GM12878 (cell line): ENCODE data around the gene NRXN3. TPM values are rescaled to one million over a fixed set of nuclear protein-coding genes. Genes with fewer than 3 reads are reported as not detected.

Experiments
- ATAC-seq: fragments of 200-7000 bp; cut with Tn5 transposase; 3 replicates; pipeline ENCODE4 v1.9.1; 2020; ENCODE audit warnings: mild to moderate bottlenecking, moderate library complexity
- BruUV-seq: library from RNA; stranded (reverse); fragments of 400-500 nt; replicated peaks from 2 replicates; lab custom pipeline; 2021; lab: Mats Ljungman, UMichigan
- CTCF ChIA-PET: fragments of 300-600 bp; sonication (Branson Sonifier 250); formaldehyde crosslinking; extraction: SDS; loops from one replicate; lab custom pipeline; 2021; ENCODE audit warnings: inconsistent platforms; lab: Yijun Ruan, JAX
- POLR2A ChIA-PET: fragments of 350-600 bp; formaldehyde crosslinking; extraction: SDS; loops from one replicate; lab custom pipeline; 2021; ENCODE audit warnings: inconsistent platforms; lab: Charles Lee
- RAD21 ChIA-PET: fragments of 300-600 bp; sonication (Branson Sonifier 250); formaldehyde crosslinking; loops from one replicate; lab custom pipeline; 2023; ENCODE audit warnings: antibody characterized with exemption; ENCODE audit not compliant: unreplicated experiment; lab: Charles Lee
- SMC1A ChIA-PET: fragments of 300-600 bp; sonication (Branson Sonifier 250); formaldehyde crosslinking; loops from one replicate; lab custom pipeline; 2023; ENCODE audit not compliant: unreplicated experiment, uncharacterized antibody; lab: Charles Lee
- DNase-seq: peaks from one replicate; pipeline ENCODE4 v3.0.0-alpha.2; 2011; ENCODE audit warnings: low read depth, low spot score
- FAIRE-seq: peaks from 3 replicates; lab custom pipeline; 2011; peaks lifted over from hg19 to GRCh38; lab: Jason Lieb, UNC
- H2AFZ ChIP-seq: 2 replicates; pipeline ENCODE4 v1.6.0; 2011; ENCODE audit warnings: low read depth, low read length, control low read depth; ENCODE audit not compliant: control insufficient read depth
- H3K27ac ChIP-seq: 2 replicates; pipeline ENCODE4 v1.5.1; 2011; ENCODE audit warnings: control low read depth; ENCODE audit not compliant: control insufficient read depth, insufficient read depth
- H3K27me3 ChIP-seq, 2 experiments: replicated peaks in 1 of 2; 2 replicates each; pipeline versions ENCODE4 v1.6.0 to v1.6.1; 2011; ENCODE audit warnings: low read length in 1 of 2; ENCODE audit not compliant: control insufficient read depth in 2 of 2, insufficient read depth in 2 of 2
- H3K36me3 ChIP-seq, 2 experiments: 2 replicates each; pipeline ENCODE4 v1.5.1; 2011; ENCODE audit warnings: low read length in 1 of 2; ENCODE audit not compliant: control insufficient read depth in 2 of 2, insufficient read depth in 2 of 2
- H3K4me1 ChIP-seq: 2 replicates; pipeline ENCODE4 v1.6.1; 2011; ENCODE audit warnings: mild to moderate bottlenecking, low read length, moderate library complexity, mixed read lengths; ENCODE audit not compliant: control insufficient read depth, insufficient read depth
- H3K4me2 ChIP-seq: 2 replicates; pipeline ENCODE4 v1.6.0; 2011; ENCODE audit warnings: control low read depth; ENCODE audit not compliant: control insufficient read depth, insufficient read depth
- H3K4me3 ChIP-seq: fragments of 200-600 bp; sonication (generic); 2 replicates; pipeline ENCODE4 v1.5.1; 2016
- H3K79me2 ChIP-seq: 2 replicates; pipeline ENCODE4 v1.6.0; 2011; ENCODE audit warnings: low read length; ENCODE audit not compliant: control insufficient read depth, insufficient read depth
- H3K9ac ChIP-seq: 2 replicates; pipeline ENCODE4 v1.8.0; 2011; ENCODE audit warnings: low read length, control low read depth, mixed read lengths; ENCODE audit not compliant: control insufficient read depth, insufficient read depth
- H3K9me3 ChIP-seq: replicated peaks from 3 replicates; pipeline ENCODE4 v1.5.1; 2011; ENCODE audit warnings: mild to moderate bottlenecking, low read length; ENCODE audit not compliant: control insufficient read depth, insufficient read depth
- H4K20me1 ChIP-seq: 2 replicates; pipeline ENCODE4 v1.6.0; 2011; ENCODE audit not compliant: control insufficient read depth, insufficient read depth
- CREB1 ChIP-seq: IDR thresholded peaks from 2 replicates; pipeline ENCODE4 v1.6.1; 2012; ENCODE audit warnings: low read depth, mild to moderate bottlenecking, inconsistent platforms
- CTCF ChIP-seq, 3 experiments: IDR thresholded peaks in 2 of 3; conservative IDR thresholded peaks in 1 of 3; 2 replicates each; pipeline ENCODE4 v1.5.1; 2011; ENCODE audit warnings: low read depth in 3 of 3, low read length in 3 of 3, mild to moderate bottlenecking in 3 of 3, control low read depth in 2 of 3, moderate library complexity in 2 of 3, inconsistent platforms in 1 of 3, mixed read lengths in 1 of 3; ENCODE audit not compliant: control insufficient read depth in 2 of 3, insufficient read depth in 1 of 3; ENCODE audit errors: extremely low read depth in 1 of 3
- EED ChIP-seq: sonication (generic); IDR thresholded peaks from 2 replicates; pipeline ENCODE4 v1.6.1; 2016; ENCODE audit warnings: antibody characterized with exemption, low read depth
- KDM1A ChIP-seq: fragments of 200-600 bp; sonication (generic); IDR thresholded peaks from 2 replicates; pipeline ENCODE4 v1.6.1; 2016; ENCODE audit warnings: borderline replicate concordance
- RAD21 ChIP-seq: IDR thresholded peaks from 2 replicates; pipeline ENCODE4 v1.6.1; 2011; ENCODE audit warnings: mild to moderate bottlenecking, low read depth, low read length, moderate library complexity; ENCODE audit not compliant: insufficient read depth
- WGBS: methylation state at CpG from one replicate; pipeline ENCODE4 v1.1.6; 2016; ENCODE audit warnings: low lambda C conversion rate; ENCODE audit not compliant: insufficient replicate concordance, insufficient coverage; ENCODE audit errors: missing lambda C conversion rate; 5-methylcytosine and 5-hydroxymethylcytosine counted together
- in situ Hi-C: fragments of 300-500 bp; cut with MboI; formaldehyde crosslinking; loops from 9 replicates; pipeline ENCODE4 v1.14.3; 2018; ENCODE audit warnings: mixed read lengths
- intact Hi-C: fragments of 100-400 bp; cut with micrococcal nuclease; formaldehyde crosslinking; loops from one replicate; pipeline ENCODE4 v1.14.2; 2022; ENCODE audit not compliant: unreplicated experiment
- polyA plus RNA-seq, 11 experiments: library from polyadenylated mRNA; depleted of rRNA in 4 of 11; unstranded in 6 of 11; stranded (reverse) in 5 of 11; fragments of >200 nt; fragmentation: Nextera tagmentation in 4 of 11; fragmentation: Illumina TruSeq in 1 of 11; extraction: Ambion mirVana in 4 of 11; extraction: Trizol in 1 of 11; gene quantifications; 1 replicate in 1 of 11; 2 replicates in 10 of 11; pipeline versions ENCODE4 v1.2.1 to v1.2.3, GENCODE V29; 2011 to 2016; ENCODE audit warnings: inconsistent platforms in 2 of 11, missing spikeins in 2 of 11, low read depth in 1 of 11
- total RNA-seq, 4 experiments: library from RNA; depleted of rRNA in 3 of 4; stranded (reverse); fragments of >200 nt in 3 of 4; fragmentation: Illumina TruSeq in 1 of 4; extraction: Trizol in 1 of 4; gene quantifications; 2 replicates each; pipeline versions ENCODE4 v1.2.1 to v1.2.3, GENCODE V29; 2013 to 2021

NRXN3 gene
- total and polyA plus RNA-seq, 10 of the 15 experiments (the other 5 are each of a cell fraction or from before 2014, with no cell fraction given), result 0.52 to 3.3 (median 1.4) TPM

GRCh38 chr14:78595797-78596196 is 425.6 kb downstream of the NRXN3 start:
- WGBS, result 33% methylated on average over 7 of the region's 7 CpGs

More at GRCh38 chr14:78595797-78596196, 425.6 kb downstream of the NRXN3 start:
- ChIA-PET CTCF (interaction anchor here (1.1 to 2.8 kb wide), 3 partner anchors 16 to 573 kb away, joined by 3 to 14 read pairs (median 4); no protein-coding TSS in a partner anchor), SMC1A (interaction anchor here (1.2 kb wide), 1 partner anchor 147 kb away, joined by 3 read pairs; no protein-coding TSS in a partner anchor), POLR2A (no interaction called here), RAD21 (no interaction called here)
- Histone ChIP-seq H3K4me2 (no peak overlapping the region), H4K20me1 (no peaks in the 10 kb centered on the region), H3K27ac (no peak overlapping the region), H3K36me3 (no peaks in the 10 kb centered on the region), H3K9me3 (no peaks in the 10 kb centered on the region), H3K79me2 (no peaks in the 10 kb centered on the region), H3K27me3 (no peaks in the 10 kb centered on the region), H3K4me1 (no peaks in the 10 kb centered on the region), H2AFZ (no peak overlapping the region), H3K4me3 (no peak overlapping the region), H3K9ac (no peak overlapping the region)
- ATAC-seq, result peak; percentile 43
- TF ChIP-seq CREB1 (no peak), EED (no peak), KDM1A (no peak), RAD21 (peak; percentile 26; the same call in 1 of the 2 replicates), CTCF (IDR thresholded peaks at IDR 0.05 in 2 of 3, conservative IDR thresholded peaks at IDR 0.05 in 1 of 3; ENCODE audit: control insufficient read depth in 2 of 3, extremely low read depth in 1 of 3, insufficient read depth in 1 of 3, low read depth in 3 of 3, low read length in 3 of 3) (peak; percentile 11 to 24 (median 21); a peak in 3 of 6 replicates)
- BruUV-seq, result no TSS peak
- FAIRE-seq, result no peak
- no peak for DNase-seq
- intact Hi-C loops, result no loop called here
- in situ Hi-C loops, result loop anchor here (10.0 to 25.0 kb wide), 2 partner anchors 731 to 933 kb away; no protein-coding TSS in a partner anchor
